Gastroesophageal sphincter (tissue), 3 donors: ENCODE results near the gene RAD51B.

Experiments
- CTCF ChIP-seq, 4 experiments: fragments of 200-600 bp in 2 of 4; fragments of 450-650 bp in 2 of 4; sonication (generic) in 1 of 4; IDR thresholded peaks; one replicate each; pipeline ENCODE4 v1.5.1; 2017 to 2019; ENCODE audit warnings: antibody characterized with exemption in 4 of 4, mild to moderate bottlenecking in 2 of 4, moderate library complexity in 2 of 4
- EP300 ChIP-seq: sonication (generic); formaldehyde crosslinking; IDR thresholded peaks from one replicate; pipeline ENCODE4 v1.6.1; 2017; ENCODE audit warnings: antibody characterized with exemption, mild to moderate bottlenecking
- POLR2A ChIP-seq, 2 donors: fragments of 450-650 bp; IDR thresholded peaks; one replicate each; pipeline ENCODE4 v1.6.1; 2017; ENCODE audit warnings: antibody characterized with exemption in 2 of 2, mild to moderate bottlenecking in 2 of 2, moderate library complexity in 1 of 2
- POLR2AphosphoS5 ChIP-seq: sonication (generic); formaldehyde crosslinking; IDR thresholded peaks from one replicate; pipeline ENCODE4 v1.6.1; 2017; ENCODE audit warnings: antibody characterized with exemption

- no peak for TF ChIP-seq CTCF (IDR thresholded peaks at IDR 0.05)
- no peak for TF ChIP-seq EP300
- no peak for TF ChIP-seq POLR2A (IDR thresholded peaks at IDR 0.05)
- TF ChIP-seq POLR2AphosphoS5 = no peak
These were observed 639.4 kb downstream of the RAD51B start for GRCh38 chr14:68458840-68459469.
